COLO668 (cell line): Measurements from ENCODE around the gene NME3.

Source experiments
- DNase-seq: peaks from one replicate; lab custom pipeline; 2025; ENCODE audit not compliant: unreplicated experiment; lab: John Stamatoyannopoulos, UW

Gene NME3

DNA sequence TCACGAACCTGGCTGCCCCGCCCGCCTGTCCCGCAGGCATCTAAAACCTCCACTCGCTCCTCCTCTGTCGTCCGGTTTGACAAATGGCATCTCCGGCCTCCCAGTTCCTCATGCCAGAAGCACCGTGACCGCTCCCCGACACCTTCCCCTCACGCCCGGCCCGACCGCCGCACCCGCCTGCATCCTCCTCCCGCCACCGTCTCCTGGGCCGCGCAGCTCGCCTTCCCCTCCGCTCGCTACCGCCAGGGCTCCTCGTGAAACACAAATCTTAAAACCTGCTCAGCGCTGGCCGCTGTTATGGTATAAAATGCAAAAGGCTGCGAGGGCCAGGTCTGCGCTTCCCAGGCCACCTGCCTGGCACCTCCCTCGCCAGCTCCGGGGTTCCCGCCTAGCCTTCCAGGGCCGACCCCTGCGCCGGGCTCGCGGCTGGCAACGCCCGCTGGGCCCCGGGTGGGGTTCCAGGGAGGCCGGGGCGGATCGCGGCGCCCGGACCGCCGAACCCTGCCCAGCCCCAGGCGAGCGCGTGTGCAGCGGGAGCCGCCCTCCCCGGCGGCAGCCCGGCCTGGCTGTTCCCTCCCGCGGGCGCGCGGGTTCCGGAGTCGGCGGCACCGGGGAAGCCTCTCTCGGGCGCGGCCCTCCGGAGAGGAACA lies 10.5 kb upstream of the NME3 start:
- no peak for DNase-seq

DNA sequence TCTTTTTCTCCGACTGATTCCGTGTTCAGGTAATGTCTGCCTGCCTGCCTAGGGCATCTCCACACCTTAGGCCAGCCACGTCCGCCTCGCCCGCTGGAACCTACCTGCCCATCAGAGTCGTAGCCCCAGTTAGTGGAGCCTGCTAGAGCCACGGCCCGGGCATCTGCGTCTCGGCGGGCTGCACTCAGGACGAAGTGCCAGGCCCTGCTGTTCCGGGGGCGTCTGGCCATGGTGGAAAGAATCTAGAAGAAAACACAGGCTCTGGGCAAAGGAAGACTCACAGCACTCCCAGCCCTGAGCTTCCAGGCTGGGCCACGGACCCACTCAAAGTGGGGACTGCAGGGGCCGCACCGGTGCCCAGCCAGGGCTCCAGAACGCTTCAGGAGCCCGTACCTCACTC lies 9.9 kb upstream of the NME3 start:
- no peak for DNase-seq

DNA sequence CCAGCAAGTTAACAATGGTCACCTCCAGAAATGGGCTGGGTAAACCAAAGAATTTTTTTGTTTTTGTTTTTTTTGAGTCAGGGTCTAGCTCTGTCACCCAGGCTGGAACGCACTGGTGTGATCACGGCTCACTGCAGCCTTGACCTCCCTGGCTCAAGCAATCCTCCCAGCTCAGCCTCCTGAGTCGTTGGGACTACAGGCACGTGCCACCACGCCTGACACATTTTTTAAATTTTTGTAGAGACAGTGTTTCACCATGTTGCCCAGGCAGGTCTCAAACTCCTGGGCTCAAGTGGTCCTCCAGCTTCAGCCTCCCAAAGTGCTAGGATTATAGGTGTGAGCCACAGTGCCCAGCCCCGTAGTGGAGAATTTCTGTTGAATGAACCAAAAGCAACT lies 9.3 kb upstream of the NME3 start:
- DNase-seq: no peak

DNA sequence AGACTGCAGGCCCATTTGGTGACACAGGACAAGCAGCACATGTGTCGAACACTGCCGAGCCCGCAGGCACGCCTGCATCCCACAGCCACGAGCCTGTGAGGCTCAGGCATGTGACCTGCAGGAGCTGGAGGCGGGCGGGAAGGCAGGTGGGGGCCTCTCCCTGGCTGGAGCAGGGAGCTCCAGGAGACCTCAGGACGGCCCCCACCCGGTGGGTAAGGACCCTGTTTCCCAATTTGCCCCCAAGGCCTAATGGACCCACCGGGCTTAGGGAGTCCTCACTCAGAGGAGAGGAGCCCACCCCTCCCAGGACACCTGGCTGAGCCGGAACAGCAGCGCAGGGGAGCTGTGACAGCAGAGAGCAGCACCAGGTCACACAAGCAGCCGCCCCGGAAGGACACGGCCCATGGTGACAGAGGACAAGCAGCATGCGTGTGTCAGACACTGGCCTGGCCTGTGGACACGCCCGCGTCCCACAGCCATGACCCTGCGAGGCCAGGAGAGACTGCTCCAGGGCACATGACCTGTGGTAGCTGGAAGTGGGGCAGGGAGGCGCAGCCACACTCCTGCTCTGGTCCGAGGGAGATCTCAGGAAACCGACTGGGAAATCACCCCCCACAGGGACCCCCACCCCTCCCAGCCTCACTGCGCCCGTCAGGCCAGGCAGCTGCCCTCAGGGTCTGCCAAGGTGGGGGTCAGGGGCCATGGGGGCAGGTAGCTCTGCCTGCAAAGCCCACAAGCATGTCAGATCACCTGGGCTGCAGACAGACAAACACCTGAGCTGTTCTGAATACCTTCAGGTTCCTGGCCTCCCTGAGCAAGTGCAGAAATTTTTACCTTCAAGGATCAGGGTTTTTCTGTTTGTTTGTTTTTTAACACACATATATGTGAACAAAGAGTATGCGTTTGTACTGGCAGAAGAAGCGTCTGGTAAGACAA lies 8.7 kb upstream of the NME3 start:
- no peak for DNase-seq

DNA sequence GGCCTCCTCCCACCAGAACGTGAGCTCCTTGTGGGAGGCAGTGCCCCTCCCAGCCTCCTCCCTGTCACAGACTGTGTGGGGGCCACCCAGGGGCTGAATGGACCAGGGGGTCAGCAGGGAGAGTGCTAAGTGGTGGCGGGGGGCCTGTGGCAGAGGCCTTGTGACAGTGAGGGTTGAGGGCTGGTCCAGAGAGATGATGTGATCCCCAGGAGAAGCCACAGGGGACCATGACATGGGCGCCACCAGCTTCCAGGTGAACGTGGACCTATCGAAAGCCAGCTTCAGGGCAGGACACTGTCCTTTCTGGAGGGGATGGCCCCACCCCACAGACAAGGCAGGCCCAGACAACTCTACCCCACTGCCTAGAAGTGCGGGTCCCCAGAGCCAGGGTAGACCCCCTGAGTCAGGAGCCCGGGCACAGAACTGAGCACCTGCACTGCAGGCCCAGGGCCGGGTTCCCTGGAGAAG lies 7.9 kb upstream of the NME3 start:
- DNase-seq: no peak

DNA sequence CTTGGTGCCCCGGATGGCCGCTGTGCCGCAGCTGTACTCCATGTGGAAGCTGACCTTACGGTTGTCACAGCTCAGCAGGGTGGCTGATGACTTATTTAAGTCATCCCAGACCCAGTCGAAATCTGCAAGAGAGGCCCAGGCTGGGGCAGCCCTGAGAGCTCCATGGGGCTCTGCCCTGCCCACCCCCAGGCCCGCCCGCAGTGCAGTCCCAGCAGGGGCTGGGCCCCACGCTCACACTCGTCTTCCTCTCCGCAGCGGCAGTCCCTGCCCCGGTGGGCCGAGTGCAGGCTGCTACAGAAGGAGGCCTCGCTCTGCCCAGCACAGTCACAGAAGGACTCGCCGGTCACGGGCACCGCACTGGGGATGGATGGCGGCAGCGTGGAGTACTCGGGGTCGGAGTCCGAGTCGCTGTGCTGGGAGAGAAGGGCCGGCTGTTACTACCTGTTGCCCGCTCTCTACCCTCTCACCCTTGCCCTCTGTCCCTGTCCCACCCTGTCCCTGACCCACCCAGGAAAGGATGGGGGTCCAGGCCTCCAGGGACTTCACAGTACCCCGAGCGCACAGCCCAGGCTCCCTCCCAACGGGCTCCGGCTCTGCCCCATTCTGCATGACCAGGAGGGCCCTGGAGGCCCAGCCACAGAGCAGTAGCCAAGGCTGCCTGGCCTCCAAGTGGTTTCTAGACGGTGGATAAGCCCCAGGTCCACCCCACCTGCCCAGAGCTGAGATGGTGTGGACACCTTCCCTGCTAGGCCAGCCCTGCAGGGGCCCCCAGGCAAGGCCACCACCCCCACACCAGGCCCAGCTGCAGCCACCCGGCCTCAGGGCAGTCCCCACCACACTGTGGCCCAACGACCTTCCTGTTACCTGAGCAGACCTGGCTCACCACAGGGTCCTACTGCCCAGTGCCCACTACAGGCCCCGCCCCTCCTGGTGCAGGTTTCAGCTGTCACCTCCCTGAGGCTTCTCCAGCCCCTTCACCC lies 7.1 kb upstream of the NME3 start:
- DNase-seq: no peak

DNA sequence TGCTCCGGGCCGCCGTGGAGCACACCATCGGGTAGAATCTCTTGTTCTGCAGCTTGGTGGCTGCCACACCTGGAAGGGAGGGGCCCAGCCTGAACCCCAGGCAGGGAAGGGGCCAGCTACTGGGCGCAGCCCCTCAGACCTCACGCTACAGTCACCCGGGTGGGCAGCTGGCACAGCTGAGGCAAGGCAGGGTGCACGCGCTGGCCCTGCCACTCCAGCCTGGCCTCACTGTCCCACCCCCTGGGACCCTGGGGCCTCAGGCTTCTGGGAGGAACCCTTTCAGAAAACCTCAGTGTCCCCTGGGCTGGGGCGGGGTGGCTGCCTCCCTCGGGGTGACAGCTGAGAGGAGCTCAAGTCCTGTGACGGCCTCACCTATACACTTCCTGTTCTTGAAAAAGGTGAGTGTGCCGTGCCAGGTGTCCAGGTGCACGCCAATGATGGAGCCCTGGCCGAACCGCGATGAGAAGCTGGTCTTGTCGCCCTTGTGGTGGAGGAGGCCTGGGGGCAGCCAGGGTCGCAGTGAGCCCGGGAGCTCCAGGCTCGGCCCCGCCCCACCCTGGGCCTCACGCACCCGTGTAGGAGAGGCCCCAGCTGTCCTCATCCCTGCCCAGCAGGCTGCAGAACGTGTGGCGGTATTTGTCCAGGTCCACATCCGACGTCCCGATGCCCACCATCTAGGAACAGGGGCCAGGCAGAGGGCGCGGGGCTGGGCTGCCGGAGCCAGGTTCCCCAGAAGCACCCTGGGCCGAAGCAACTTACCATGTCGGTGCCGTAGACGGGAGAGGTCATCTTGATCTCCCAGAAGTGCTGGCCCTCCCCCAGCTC lies 6.2 kb upstream of the NME3 start:
- DNase-seq: no peak

DNA sequence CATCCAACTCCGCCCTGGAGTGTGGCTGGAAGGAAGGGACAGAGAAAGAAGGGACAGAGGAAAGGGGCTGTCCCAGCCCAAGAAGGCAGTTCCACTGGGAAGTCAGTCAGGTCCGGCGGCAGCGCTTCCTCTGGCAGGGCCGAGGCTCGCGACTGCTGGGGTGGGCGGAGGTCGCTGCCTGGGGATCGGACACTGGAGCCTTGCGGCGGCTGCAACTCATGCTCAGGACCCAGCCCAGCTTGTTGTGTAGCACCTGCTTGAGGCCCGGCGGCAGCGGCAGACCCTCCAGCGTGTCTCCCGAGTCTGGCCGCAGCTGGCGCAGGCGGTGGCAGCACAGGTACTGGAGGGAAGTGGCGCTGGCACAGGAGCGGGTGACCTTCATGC lies 5.6 kb upstream of the NME3 start:
- DNase-seq: no peak

DNA sequence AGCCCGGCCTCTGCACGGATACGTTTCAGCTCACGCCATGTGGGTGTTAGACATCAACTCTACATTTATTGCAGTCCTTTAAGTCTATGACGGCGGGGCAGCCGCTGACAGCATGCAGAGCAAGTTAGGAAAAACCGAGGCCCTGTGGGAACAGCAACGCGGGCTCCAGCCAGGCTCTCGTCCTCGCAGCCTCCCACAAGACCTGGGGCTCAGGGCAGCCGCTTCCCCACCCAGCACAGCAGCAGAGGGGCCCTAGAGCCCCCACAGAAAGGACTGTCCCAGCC lies 5.3 kb upstream of the NME3 start:
- DNase-seq: no peak

DNA sequence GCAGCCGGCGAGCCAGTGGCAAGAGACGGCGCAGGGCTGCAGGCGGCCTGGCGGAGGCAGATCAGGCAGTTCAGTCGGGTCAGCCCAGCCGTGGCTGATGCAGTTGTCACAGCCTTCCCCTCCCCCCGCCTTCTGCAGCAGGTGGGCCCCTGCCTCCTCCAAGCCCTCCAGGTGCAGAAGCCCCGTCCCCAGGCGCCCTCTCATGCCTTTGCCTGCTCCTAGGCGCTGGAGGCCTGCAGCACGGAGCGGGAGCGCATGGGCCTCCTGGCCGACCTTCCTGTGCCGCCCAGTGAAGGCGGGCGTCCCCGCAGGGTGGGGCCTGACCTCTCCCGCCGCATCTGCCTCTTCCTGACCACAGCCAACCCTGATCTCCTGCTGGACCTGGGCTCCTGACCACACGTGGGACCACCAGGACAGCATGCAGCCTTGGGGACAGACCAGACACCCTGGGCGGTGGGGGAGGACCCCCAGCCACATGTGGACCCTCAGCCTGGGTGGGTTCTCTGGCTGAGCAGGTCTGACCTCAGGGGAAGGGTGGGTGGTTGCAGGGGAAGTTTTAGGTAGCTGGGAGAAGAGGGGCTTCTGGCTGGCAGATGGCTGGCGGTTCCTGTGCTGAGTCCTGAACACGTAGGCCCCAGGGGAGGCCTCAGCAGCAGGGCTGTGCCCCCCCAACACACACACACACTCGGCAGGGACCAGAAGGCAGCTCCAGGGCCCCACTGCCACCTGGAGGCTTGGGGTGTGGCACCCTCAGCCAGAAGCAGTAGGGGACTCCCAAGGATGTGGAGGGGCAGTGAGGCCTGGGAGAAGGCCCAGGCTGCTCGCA lies 4.7 kb upstream of the NME3 start:
- no peak for DNase-seq

DNA sequence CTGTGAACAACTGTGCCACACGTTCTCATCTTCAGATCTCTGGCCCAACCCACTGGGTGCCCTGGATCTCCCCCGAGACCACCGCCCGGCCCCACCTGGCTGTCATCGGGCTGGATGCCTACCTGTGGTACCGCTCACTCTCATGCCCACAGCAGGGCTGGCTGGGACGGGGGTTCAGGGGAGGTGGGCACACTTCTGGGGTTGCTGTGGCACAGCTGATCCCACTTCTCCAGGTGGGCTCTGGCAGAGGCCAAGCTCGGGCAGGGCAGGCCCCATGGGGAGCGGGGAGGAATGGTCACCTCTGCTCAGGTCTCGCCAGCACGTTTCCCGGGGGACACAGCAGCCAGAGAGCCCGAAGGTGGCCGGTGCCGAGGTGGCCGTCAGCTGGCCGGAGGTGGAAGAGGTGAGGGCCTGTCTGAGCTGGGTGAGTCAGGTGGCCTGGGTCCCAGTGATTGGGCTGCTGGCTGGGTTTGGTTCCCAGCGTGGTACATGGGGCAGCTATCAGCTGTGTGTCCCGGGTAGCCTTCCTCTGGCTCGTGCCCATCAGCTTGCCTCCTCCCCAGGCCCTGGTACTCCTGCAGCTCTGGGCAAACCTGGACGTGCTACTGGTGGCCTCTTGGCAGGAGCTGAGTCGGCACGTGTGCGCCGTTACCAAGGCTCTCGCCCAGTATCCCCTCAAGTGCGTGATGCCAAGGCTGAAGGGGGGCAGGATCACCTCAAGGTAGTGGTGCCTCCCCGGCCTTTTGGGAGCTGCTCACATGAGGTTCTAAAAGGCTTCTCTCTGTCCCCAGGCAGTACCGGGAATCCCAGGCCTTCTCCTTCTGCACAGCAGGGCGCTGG lies 3.9 kb upstream of the NME3 start:
- DNase-seq: no peak

DNA sequence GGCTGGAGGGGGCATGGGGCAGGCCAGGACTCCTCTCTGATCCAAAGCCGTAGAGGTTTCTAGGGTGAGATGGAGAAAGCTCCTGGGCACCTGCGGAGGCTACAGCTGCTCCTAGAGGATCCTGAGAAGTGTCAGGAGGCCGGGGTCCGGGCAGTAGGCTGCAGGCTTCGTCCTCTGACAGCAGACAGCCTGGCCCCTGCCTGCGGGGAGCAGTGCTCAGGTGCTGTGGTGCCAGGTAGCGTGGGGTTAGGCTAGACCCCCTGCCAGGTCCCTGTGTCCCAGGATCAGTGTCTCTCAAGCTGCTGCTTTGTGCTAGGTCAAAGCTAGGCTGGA lies 3.1 kb upstream of the NME3 start:
- no peak for DNase-seq

DNA sequence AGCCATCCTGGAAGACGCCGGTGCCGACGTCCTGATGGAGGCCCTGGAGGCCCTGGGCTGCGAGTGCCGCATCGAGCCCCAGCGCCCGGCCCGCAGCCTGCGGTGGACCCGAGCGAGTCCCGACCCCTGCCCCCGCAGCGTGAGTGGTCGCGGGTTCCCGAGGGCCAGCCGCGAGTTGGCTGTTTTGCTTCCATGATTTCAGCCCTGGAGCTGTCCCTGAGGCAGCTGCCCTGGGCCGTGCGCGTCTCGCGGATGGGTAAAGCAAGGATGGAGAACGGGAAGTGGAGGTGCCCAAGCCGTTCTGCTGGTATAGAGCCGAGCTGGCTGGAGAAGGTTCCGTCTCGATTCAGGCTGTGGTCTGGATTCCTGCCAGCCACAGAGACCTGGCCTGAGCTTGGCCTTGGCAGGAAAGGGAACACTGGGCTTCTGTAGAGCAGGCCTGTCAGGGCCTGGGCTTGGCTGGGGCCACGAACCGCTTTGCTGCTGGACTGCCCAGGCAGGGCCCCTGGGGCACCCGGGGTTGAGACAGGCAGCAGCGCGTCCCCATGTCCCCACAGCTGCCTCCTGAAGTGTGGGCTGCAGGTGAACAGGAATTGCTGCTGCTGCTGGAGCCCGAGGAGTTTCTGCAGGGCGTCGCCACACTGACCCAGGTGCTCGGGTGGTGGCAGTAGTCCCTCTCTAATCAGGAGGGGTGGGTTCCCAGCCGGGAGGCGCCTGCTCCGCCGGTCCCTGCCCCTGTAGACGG lies 2.5 kb upstream of the NME3 start:
- peak; percentile 45 for DNase-seq

DNA sequence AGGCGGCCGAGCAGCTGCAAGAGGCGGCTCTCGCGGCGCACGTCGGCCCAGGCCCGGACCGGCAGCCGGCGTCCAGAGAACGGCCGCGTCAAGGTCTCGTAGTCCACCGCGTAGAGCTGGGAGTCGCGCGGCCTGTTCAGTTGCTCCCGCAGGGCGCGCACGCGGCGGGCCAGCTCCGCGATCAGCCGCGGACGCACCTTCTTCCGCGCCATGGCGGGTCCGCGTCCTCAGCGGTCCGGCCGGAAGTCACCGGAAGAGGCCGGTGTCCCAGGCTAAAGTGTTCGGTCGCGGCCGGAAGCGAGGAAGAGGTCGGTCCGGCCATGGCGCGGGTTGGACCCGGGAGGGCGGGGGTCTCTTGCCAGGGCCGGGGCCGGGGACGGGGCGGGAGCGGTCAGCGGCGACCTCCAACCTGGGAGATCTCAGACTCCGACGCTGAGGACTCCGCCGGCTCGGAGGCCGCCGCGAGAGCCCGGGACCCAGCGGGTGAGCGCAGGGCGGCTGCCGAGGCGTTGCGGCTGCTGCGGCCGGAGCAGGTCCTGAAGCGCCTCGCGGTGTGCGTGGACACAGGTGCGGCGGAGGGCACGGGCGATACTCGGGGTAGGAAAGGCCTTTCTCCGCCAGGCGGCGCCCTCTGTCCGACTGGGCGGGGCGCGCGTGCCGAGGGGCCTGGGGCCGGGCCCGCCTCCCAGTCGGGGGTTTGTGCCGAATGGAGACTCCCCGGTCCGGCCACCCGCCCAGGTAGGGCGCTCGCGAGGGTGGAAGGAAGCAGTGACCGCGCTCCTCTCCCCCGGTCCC lies 1.8 kb upstream of the NME3 start, which contains the start of gene MRPS34:
Gene MRPS34, minus strand, starts transcription at position 227 of the 795 bp plus-strand sequence. Its CDS starts 15 bp downstream, at position 212.
- peak; percentile 93 for DNase-seq

DNA sequence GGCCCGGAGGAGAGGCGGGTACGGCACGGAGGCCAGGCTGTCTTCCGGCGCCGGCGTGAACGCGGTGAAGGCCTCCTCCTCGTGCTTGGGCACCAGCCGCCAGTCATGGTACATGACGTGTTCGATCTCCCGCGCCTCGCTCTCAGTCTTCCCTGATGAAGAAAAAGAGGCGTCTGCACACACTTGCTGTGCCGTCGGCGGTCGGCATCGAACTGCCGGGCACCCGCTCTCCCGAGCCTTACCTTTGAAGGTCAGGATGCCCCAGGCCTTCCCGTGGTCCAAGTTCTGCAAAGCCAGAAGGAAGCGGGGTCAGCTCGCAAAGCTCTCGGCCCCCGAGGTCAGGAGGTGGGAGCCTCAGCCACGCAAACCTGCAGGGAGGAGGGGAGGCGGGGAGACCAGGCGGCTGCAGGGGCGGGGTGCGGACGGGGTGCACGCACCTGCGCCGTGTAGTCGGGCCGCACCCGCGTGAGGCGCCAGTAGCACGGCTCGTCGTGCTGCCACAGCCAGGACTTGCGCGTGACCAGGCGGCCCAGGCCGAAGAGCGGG lies 1.1 kb upstream of the NME3 start, which contains the start of gene EME2:
Gene EME2, plus strand, starts transcription at position 449 of the 546 bp plus-strand sequence. CDS start 418 bp downstream, outside the sequence.
- peak; percentile 69 for DNase-seq

DNA sequence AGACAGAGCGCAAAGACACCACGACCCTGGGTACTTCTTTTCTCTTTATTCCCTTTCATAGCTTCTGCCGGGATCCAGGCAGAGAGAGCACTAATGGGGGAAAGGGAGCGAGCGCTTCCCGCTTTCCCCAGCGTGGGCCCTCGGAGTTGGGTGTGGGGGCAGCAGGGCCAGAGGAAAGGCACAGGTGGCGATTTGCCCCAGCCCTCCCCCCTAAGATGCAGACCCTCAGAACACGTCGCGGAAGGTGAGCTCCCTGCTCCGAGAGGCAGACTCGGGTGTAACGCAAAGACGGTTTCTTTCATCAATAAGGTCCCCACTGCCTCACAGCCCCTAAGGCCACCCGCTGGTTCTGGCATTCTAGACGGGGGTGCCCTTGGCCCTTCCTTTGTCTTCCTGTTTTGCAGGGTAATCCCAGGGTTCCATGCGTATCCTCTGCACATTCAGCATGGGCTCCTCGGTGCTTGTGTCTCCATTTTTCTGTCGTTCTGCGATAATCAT lies 570 bp upstream of the NME3 start:
- DNase-seq: no peak
